ENCODE results near the gene IQGAP3.
A peak's percentile ranks its signal among the peaks of the same experiment; 100 is the strongest.

IQGAP3 gene

GRCh38 chr1:156579472-156579871, 7.1 kb upstream of the IQGAP3 start, which contains the start of gene TTC24:
TTC24 (plus strand) TSS chr1:156579723; CDS start chr1:156581365, 1,642 bp downstream.
- TF ChIP-seq, protein P1, sequence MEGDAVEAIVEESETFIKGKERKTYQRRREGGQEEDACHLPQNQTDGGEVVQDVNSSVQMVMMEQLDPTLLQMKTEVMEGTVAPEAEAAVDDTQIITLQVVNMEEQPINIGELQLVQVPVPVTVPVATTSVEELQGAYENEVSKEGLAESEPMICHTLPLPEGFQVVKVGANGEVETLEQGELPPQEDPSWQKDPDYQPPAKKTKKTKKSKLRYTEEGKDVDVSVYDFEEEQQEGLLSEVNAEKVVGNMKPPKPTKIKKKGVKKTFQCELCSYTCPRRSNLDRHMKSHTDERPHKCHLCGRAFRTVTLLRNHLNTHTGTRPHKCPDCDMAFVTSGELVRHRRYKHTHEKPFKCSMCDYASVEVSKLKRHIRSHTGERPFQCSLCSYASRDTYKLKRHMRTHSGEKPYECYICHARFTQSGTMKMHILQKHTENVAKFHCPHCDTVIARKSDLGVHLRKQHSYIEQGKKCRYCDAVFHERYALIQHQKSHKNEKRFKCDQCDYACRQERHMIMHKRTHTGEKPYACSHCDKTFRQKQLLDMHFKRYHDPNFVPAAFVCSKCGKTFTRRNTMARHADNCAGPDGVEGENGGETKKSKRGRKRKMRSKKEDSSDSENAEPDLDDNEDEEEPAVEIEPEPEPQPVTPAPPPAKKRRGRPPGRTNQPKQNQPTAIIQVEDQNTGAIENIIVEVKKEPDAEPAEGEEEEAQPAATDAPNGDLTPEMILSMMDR (IDR thresholded peaks at IDR 0.05; ENCODE audit: low read depth, low read length), result no peak
- DNase-seq (ENCODE audit: extremely low read depth, low read depth), result no peak

DNA sequence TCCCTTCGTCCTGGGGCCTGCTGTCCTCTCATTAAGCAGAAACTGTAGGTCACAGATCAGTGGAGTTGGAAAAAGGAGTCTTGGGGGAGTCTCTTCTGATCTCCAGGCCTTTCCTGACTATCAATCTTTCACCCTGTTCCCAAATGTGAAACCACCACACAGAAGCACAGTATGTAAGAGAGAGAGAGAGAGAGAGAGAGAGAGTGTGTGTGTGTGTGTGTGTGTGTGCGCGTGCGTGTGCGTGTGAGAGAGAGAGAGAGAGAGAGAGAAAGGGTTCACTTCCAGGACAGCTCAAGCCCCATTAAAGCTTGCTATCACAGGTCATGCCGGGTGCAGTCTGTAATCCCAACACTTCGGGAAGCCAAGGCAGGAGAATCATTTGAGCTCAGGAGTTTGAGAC, 5.7 kb upstream of the IQGAP3 start:
- TF ChIP-seq, protein P1 (IDR thresholded peaks at IDR 0.05; ENCODE audit: low read depth, low read length), result no peak
- DNase-seq (ENCODE audit: extremely low read depth, low read depth), result no peak

- DNase-seq (ENCODE audit: extremely low read depth, low read depth), result no peak
- TF ChIP-seq, protein P1 (IDR thresholded peaks at IDR 0.05; ENCODE audit: low read depth, low read length), result no peak
Observed at GRCh38 chr1:156577550-156577949, 5.2 kb upstream of the IQGAP3 start.

DNA sequence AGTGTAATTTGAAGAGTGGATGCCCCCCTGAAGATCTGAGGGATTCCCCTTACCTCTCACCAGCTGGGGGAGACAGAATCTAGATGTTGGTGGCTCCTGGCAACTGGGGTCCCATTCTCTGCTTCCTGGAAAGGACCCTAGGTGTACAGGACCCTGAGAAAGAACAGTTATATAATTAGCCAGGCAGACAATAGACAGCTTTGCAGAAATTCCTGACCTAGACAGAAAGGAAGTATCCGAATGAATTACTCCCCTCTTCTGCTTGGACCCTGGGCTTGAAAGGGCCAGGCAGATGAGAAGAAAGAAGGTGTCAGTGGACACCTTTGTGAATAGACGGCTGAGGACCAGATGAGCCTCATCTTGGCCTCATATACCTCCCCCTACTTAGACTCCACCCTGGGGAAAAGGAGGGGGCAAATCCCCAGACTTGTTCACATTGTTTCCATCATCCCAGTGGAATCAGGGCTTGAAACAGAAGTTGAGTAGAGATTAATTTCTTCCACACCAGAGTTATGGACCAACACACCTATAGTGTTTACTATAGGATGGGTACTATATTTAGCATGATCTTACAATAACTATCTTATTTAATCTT, 1.8 kb upstream of the IQGAP3 start:
- TF ChIP-seq, protein P1 (IDR thresholded peaks at IDR 0.05; ENCODE audit: low read depth, low read length), result no peak
- no peak for DNase-seq (ENCODE audit: extremely low read depth, low read depth)

DNA sequence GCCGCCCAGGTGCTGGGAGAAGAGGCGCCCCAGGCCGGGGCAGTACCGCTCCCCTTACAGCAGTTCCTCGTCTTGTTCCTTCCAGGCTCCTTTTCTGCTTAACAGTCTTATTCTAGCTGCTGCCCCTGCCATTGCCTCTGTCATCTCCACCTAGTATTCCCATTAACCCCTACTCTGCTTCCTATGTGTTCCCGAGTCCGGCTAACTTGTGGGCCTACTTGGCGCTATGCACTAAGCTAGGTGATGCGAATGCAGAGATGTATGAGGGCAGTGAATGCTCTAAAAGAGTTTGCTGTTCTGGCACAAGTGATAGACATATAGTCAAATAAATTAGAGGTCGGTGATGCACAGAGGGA, 276 bp upstream of the IQGAP3 start:
- no peak for DNase-seq (ENCODE audit: extremely low read depth, low read depth)
- TF ChIP-seq, protein P1 (IDR thresholded peaks at IDR 0.05; ENCODE audit: low read depth, low read length), result no peak

DNA sequence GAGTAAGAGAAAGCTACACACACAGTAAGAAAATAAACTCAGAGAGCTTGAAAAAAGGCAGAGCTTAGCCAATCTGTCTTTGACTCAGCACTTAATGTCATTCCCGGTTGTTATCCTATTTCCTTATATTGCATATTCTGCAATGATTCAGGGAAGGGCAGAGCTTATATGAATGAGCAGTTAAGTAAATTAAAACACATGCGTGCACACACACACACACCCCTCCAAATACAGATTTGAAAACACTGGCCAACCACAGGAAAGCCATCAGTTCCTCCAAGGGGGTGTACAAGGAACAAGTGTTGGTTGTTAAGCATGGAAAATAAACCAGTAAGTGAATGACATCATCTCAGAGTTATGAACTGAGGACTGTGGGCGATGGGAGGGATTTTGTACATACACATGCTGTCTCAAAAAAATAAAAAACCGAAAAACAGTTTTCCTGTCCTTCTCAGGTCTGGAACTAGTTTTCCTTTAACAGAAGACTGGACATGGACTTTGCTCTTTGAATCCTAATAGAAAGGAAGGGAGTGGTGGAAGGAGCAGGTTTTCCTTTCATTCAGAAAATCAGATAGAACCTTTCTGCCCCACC, 1.0 kb downstream of the IQGAP3 start:
- peak; percentile 83 for DNase-seq (ENCODE audit: extremely low read depth, low read depth)
- TF ChIP-seq, protein P1 (IDR thresholded peaks at IDR 0.05; ENCODE audit: low read depth, low read length), result no peak

DNA sequence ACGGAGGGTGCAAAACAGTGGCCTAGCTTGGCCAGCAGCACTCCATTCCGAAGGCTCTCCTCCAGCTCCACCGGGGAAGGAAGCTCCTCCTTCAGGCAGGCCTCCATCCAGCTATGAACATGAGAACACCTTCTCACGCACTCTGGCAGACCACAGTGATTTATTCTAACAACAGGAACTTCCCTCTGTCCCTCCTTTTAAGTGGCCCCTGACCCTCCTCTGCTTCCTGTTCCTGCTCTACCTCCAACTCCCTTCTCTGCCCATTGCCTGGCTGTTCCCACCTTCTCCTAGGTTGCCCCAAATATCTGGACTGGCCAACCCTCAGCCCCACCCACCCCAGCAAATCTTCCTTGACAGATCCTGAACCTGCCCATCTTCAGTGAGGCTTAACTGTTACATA, 5.9 kb downstream of the IQGAP3 start:
- no peak for DNase-seq (ENCODE audit: extremely low read depth, low read depth)
- TF ChIP-seq, protein P1 (IDR thresholded peaks at IDR 0.05; ENCODE audit: low read depth, low read length), result no peak

Measured in AG09319 (cell line).